Thyroid gland (tissue), 4 donors: Measurements from ENCODE around the gene SPTB.

ENCODE experiments used
- POLR2A ChIP-seq, 2 donors: fragments of 450-650 bp; IDR thresholded peaks; one replicate each; pipeline ENCODE4 v1.6.1; 2017; ENCODE audit warnings: antibody characterized with exemption in 2 of 2, mild to moderate bottlenecking in 2 of 2, moderate library complexity in 1 of 2
- TF ChIP-seq, protein P1 (sequence below), 6 experiments: fragments of 200-600 bp in 3 of 6; fragments of 450-650 bp in 3 of 6; sonication (generic) in 3 of 6; IDR thresholded peaks; one replicate each; pipeline ENCODE4 v1.5.1; 2016 to 2019; ENCODE audit warnings: antibody characterized with exemption in 6 of 6, mild to moderate bottlenecking in 2 of 6, inconsistent platforms in 1 of 6, moderate library complexity in 1 of 6

DNA sequence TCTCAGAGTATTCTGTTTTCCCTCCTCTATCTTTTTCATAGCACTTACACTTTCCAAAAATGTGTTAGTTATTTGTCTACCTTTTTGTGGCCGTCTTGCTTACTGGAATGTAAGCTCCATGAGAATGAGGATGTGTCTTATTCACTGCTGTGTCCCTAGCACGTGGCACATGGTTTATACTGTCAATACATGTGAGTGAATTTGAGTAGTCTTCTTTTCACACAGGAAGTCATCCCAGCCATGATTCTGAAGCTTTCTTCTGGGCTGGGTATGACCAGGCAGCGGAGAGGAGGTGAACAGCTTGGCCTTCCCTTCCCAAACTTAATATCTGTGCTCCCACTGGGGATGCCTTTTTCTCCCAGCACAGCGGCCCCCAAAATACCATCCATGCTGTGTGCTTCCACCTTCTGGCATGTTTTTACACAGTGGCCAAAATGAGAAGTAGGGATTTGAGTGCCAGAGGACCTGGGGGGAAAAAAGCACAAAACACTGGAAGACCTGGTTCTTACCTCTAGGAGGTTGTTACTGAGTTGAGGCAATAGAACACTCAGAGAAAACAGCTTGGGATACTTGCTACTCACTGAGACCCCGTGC, 165.2 kb downstream of the SPTB start:
- TF ChIP-seq, protein P1, sequence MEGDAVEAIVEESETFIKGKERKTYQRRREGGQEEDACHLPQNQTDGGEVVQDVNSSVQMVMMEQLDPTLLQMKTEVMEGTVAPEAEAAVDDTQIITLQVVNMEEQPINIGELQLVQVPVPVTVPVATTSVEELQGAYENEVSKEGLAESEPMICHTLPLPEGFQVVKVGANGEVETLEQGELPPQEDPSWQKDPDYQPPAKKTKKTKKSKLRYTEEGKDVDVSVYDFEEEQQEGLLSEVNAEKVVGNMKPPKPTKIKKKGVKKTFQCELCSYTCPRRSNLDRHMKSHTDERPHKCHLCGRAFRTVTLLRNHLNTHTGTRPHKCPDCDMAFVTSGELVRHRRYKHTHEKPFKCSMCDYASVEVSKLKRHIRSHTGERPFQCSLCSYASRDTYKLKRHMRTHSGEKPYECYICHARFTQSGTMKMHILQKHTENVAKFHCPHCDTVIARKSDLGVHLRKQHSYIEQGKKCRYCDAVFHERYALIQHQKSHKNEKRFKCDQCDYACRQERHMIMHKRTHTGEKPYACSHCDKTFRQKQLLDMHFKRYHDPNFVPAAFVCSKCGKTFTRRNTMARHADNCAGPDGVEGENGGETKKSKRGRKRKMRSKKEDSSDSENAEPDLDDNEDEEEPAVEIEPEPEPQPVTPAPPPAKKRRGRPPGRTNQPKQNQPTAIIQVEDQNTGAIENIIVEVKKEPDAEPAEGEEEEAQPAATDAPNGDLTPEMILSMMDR (IDR thresholded peaks at IDR 0.05) = no peak
- TF ChIP-seq POLR2A (IDR thresholded peaks at IDR 0.05) = no peak
